RPMI8226 (cell line): Measurements from ENCODE around the gene SORL1.
A peak's percentile ranks its signal among the peaks of the same experiment; 100 is the strongest.

Source experiments
- DNase-seq: peaks from one replicate; pipeline ENCODE4 v3.0.0-alpha.2; 2015

Gene SORL1

DNA sequence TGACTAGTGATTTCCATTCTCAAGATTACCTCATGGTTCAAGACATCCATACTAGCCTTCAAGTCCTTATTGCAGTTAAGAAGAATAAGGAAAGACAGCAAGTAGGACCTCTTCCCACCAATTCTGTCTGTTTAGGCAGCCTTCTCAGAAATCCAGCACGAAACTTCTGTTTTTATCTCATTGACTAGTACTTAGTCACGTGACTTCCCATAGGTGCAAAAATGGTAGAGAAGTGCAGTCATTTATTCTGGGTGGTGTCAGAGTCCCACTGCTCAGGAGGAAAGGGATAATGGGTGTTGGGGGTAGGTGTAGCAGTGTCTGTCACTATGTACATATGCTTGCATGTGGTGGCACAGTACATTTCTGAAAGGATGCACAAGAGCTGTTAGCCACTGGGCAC, 58.3 kb downstream of the SORL1 start:
- no peak for DNase-seq

DNA sequence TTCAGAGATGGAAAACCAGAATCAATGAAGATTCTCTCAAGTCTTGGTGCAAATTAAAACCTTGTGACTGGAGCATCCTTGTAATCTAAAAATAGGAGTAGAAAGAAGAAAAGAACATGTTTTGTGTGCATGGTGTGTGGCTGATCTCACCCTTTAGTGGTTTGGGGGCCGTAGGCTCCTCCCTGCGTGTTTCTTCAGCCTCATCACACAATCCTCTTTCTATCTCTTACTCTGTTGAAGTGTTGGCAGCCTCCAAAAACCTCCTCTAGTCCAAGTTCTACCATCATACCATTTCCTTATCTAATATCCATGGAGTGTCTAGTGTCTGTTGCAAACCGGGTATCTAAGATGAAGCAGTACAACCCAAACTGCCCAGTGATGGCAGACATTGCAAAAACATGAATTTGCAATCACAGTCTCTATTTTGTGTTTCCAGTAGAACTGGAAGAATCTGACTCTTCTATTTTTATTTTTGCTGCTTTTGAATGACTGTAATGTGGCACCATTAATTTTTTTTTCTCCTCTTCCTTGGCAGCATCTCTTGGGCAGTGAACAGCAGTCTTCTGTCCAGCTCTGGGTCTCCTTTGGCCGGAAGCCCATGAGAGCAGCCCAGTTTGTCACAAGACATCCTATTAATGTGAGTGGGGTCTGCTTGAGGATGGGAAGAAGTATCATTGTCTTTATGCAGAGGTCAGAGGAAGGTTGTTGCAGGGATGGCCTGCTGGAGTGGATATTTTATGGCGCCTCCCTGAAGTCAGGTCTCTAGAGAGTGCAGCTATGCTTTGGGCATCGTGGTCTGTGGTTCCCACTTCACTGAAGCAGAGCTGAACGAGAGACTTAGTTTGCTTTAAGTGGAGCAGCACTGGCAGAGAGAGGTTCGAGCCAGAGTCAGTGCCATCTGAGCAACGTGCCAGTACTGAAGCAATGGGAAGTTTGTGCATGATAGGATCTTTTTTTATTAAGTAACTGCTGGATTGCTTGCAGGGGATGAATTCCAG, 60.7 kb downstream of the SORL1 start:
- DNase-seq, result no peak

DNA sequence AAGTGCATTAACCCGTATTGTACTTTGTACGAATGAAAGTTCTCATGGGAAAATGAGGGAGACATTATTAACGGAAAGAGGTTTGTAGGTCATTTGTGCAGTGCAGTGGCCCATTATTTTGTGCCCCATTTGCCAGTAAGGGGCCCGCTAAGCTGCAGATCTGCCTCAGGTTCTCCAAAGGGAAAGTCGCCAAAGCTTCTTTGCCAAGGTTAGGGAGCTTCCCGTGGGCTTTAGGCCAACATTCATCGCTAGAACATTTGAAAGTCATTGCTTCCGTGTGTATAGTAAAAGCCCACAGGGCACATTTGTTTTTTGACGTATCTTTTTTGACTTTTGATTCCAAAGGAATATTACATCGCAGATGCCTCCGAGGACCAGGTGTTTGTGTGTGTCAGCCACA, 61.7 kb downstream of the SORL1 start:
- DNase-seq, result no peak

DNA sequence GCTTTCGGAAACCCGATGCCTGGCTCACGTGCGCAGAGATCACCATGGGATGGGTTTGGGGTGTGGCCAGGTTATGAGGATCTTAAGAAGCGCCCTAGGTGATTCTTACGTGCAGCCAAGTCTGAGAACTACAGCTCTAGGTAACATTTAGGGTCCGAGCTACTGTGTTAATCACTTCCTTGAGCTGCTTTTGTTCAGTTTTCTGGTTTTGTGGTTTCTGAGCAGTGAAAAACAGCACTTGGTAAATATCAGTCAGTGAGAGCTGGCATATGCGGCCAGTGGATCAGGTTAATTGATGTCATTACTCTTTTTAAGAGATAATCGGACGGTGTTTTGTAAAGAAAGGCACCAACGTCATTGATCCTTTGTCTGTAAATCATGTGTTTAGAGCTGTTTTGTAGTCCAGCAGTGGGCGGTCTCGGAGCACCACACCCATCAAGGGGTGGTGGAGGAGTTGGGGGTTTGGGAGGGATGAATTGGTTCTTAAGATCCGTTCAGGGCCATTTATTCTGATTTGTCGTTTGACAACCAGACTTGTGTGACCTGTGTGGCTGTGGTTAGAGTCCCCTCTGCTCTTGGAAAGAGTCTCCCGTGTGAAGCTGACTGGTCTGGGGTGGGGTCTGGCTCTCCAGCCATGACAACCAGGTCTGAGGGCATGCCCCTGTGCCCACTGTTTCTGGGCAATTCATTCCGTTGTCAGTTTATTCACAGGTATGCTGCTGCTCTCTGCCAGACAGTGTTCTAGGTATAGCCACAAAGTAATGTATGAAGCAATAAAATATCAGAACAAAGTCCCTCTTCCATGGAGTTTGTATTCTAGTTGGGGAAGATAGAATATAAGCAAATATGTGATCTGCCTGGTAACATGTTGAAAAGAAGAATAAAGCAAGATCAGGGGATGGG, 62.6 kb downstream of the SORL1 start:
- DNase-seq, result no peak

DNA sequence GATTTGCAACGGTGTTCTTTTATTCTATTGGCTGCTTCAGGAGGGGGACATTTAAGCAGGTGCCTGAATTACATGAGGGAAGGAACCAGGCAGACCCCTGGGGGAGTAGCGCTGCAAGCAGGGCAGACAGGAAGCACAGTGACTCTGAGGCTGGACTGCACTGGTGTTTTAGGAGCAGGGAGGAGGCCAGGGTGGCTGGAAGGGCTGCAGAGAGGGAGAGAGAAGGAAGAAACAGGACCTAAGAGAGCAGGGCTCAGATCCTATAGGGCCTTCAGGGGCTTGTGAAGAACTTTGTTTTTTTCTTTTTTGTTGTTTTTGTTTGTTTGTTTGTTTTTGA, 63.2 kb downstream of the SORL1 start:
- no peak for DNase-seq

DNA sequence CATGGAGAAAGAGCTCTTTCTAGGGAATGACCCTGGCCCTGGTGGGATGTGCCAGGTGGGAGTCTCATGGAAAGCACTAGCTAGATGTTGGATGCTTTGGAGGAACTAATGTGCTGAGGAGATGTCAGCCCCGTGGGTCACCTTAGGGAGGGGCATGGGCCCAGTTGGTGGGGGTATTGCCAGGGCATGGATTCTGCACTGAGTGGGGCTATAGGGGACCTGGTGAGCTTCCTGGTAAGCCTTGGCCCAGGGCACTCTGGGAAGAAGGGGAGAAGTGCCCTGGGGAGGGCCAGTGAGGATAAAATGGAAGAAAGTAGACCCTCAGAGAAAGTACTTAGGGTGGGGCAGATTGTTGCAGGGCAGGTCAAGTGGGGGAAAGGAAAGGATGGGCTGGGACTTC, 65.9 kb downstream of the SORL1 start:
- DNase-seq, result no peak

DNA sequence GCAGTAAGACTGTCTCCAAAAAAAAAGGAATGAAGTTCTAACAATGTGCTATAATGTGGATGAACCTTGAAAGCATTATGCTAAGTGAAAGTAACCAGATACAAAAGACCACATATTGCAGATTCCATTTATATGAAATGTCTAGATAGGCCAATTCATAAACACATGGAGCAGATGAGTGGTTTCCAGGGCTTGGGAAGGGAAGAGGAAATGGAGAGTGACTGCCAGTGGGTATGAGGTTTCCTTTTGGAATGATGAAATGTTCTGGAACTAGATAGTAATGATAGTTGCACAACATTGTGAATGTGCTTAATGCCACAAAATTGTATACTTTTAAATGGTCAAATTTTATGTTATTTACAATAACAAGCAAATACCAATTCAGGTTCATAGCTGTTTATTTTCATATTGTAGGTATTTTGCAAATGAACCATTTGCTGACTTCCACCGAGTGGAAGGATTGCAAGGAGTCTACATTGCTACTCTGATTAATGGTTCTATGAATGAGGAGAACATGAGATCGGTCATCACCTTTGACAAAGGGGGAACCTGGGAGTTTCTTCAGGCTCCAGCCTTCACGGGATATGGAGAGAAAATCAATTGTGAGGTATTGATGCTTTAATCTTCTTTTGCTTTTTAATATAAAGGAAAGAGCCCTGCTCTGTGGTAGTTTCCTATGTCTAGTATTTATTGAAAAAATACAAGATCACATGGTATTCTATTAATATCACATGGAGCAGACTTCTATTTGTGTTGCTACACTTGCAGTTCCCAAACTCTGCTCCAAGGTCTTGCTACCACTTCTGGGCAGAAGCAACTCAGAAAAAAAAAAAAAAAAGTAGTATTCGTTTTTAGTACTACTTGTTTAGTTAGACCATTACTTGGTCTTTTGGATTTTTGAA, 68.4 kb downstream of the SORL1 start:
- DNase-seq, result no peak

DNA sequence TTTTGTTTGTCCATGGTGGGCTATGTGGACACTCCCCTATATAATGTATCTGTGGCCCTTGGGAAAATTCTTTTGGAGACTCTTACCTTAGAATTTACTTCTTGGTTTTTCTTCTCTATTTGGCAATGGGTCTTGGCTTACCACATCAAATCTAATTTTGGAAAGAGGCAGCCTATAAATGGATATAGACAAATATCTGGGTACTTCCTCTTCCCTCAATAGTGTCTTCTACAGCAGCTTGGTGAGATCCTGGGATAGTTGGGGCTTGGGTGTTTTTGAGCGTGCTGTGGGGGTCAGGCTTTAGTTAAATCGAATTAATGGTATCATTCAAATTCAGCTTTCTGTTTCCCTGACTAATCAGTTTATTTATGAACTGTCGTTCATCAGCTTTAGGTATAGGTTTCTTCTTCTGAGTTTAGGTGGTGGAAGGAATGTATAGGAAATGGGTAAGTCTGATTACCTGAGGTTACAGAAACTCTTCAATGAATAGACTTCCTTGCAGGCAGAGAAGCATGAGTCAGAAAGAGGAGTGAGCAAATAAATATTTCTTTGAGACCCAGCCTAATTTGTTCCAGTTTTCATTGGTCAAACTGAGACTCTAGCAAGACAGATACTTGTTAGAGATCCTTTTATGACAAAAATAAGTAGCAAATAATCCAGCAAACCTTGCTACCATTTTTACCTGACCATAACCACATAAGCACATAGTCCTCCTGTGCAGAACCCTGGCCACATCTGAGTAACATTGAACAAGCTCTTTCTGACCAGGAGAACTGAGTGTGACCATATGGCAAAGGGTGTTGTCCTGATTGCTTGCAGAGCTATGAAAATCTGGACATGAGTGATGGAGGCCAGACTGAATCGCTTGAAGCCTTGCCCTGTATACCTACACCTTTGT, 69.3 kb downstream of the SORL1 start:
- DNase-seq, result no peak

DNA sequence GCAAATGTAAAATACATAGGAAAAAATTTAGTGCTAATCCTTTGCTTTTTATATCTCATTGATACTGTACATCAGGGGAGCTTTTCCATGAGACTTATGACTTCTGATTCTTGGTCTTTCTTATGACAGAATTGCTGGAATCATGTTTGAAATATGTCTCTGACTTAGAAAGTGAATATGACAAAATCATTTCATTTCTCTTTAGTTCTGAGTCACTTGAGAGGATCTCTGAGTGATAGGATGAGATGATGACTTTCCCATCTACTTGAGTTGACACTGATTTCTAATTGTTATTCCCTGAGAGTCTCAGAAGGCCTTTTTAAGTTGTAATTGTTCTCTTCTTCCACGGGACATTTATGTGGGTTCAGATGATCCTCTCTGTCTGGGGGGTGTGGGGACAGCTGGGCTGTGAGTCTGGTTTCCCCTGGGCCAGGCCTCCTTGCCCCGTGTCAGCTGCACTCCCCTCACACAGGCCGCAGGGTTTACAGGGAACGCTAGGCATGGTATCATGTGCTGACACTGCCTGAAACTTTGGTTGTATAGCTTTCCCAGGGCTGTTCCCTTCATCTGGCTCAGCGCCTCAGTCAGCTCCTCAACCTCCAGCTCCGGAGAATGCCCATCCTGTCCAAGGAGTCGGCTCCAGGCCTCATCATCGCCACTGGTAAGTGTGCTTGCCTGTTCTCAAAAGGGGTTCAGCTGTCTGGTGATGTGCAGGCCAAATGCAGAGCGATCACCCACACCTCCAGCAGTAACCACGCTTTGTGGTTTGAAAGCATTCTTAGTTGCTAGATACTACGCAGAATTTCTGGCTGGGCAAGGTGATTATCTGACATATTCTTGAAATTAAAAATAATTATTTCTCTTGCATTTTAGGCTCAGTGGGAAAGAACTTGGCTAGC, 70.2 kb downstream of the SORL1 start:
- DNase-seq, result no peak

DNA sequence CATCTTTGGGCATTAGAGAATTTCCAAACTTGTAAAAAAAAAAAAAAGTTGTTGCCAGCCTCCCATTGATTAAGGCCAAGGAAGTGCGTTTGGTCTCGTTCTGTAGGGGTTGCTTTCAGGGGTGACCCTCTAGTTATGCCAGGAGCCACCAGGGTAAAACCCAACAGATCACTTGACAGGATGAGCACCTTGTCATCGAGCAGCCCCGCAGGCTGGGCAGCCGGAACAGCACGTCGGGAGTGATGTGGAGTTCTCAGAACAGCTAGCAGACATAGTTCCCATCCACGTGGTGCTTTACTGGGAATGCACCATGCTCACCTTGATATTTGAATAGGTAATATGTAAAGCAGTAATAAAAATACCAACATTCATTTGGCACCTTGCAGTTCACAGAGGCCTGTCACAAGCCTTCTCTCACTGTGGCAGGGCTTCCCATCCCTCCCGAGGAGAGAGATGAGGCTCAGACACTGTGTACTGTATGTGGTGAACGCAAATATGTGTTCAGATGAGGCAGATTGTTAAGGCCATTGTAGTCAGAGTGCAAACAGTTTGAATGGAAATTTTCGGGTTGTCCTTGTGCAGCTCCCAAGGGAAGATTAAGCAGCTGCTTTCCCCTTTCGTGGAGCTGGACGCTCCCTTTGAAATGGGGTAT, 71.6 kb downstream of the SORL1 start:
- DNase-seq, result no peak

DNA sequence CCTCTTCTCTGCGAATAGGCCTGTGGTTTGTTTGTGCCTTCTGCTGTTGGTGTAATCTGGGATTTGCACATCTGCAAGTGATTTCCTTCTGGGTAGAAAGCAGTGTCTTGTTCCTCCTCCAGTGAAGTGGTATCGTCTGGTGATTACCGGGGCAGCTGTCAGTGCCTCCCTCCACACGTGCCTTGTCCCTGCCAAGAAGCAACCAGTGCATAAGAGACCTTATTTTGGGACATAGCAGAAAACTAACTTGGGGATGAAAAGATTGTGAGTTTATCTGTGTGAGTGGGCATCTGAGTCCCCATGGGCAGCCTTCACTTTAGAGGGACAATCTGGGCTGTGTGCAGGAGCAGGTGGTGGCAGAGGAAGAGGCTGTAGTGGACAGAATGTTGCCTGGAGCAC, 72.1 kb downstream of the SORL1 start:
- DNase-seq, result no peak

DNA sequence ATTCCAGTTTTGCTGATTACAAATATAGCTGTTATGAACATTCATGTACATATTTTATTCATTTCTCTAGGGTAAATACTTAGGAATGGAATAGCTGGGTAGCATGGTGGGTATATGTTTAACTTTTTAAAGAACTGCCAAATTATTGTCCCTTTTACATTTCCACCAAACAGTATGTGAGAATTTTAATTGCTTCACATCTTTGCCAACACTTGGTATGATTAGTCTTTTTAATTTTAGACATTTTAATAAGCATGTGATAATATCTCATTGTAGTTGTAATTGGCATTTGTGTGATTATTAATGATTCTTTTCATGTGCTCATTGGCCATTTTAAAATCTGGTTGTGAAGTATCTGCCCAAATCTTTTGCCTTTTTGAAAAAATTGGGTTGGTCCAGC, 73.3 kb downstream of the SORL1 start:
- no peak for DNase-seq

DNA sequence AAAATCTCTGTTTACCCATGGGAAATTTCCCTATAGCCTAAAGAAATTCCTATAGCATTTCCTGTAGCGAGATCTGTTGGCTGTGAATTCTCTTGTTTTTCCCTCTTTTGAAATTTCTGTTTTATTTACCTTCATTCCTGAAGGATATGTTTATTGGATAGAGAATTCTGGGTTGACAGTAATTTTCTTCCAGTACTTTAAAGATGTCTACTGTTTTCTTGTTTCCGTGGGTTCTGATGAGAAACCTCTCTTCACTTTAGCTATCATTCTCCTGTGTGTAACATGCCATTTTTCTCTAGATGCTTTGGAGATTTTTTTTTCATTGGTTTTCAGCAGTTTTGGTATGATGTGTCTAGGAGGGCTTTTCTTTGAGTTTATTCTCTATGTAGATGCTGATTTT, 78.1 kb downstream of the SORL1 start:
- no peak for DNase-seq

DNA sequence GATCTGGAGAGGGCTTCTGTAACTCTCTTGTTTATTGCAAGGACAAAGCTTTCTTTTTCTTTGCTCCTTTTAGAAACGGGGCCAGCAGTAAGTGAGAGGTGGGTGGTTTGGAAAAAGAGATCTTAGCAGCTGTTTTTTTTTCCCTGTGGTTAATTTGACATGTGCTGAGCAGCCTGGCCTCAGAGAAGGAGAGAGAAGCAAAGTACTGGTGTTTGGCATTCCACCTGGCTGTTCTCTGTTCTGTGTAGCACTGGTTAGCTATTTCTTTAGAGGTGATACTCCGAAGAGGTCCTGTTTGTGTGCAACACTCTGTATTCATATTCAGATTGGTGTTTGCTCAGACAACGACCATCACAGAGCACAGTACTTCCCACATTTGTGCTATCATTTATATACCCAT, 81.5 kb downstream of the SORL1 start:
- DNase-seq, result no peak

DNA sequence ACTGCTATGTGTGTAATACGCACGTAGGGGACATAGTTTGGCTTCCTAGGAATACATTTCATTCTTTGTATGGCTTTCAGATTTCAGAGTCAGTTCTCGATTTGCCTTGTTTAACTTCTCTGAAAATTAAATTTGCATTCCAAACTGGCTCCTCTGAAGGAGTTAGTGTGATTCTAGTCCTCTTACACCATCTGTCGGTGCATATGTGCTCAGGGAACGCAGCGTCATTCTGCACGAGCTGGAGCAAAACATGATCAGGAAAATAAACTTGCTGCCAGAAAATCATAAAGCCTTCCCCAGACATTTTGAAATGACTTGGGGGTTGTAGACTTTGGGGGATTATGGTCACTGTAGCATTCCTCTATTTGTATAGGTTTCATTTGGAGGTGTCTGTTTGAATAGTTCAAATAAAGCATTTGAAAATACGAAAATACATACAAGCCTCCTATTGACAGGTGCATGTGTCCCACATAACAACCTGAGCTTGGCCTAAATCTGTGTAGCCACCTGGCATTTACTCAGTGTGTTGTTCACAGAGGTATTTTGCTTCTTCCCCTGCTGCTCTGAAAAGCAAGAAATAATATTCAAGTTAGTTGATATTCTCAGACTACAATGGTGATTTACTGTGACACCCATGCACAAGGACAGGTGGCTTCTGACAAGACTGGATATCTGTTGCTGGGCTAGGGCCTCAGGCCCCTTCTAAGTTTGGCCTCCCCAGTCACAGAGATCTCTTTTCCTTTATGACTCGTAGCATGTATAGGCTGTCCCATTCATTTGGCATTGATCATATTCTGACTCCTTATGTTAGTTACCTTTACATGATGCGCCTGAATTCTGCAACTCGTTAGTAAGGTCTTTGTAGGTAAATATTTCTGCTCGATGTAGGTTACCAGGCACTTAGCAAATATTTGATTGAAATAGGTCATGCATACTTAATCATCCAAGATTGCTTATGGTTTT, 82.3 kb downstream of the SORL1 start:
- peak; percentile 4 for DNase-seq

DNA sequence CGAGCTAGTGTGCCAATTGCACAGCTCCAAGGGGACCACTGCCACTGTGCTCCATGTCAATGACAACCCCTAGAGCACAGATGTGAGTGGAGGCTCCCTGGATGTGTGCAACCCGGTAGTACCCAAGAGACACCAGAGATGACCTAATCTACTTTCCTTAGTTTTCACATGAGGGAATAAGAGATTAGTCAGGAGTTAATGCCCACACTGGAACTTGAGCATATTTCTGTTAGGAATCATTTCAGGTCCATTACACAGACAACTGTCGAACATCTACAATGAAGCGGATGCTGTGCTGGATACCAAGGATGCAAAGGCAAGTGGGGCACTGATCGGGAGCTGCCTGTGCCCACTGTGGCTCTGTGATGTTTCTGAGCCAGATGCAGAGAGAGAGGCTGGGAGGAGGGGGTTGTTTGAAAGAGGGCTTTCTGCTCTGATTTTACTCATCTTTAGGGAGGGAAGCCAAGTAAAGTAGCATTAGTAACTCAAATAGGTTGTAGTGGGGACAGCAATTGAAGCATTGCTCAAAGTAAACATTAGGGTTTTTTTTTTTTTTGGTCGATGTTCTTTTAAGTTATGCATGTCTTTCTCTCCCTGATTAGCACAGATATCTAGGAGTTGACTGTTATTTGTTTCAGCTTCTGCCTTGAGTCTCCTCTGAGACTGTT, 83.1 kb downstream of the SORL1 start:
- DNase-seq, result no peak

DNA sequence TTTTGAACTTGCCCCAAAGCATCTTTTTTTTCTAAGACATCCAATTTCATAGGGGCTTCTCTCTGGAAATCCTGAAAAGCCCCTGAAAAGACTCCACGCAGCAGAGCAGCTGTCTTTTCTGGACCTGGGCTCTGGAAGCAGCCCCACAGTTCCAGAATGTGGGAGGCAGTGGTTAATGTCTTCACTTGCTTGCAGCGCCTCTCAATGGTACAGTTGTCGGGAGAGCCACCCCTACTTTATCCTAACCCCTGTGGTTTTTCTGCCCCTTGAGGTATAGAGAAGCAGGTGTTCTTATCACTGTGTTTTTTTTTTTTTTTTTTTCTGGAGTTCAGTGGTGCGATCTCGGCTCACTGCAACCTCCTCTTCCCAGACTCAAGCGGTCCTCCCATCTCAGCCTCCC, 84.0 kb downstream of the SORL1 start:
- DNase-seq, result no peak

DNA sequence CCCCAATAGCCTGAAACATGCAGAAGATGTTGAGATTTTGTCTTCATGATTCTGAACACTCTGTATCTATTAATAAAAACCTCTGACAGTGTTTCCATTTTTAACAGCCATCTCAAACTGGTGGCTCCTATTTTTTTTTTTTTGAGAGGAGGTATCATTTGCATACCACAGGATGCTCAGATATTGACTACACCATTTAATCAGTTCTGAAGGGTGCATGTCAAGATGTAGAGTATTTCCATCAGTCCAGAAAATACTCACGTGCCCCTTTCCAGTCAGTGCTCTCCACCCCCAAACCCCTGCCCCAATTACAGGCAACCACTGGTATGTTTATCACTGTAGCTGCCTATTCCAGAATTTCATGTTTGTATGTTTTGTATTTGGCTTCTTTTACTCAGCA, 85.9 kb downstream of the SORL1 start:
- no peak for DNase-seq
